DND-41 (cell line): Measurements from ENCODE around the gene RGS17.

Source experiments
- EZH2 ChIP-seq: IDR thresholded peaks from 3 replicates; pipeline ENCODE4 v1.6.1; 2012; ENCODE audit warnings: borderline replicate concordance, low read depth, mild to moderate bottlenecking, moderate library complexity, low read length, inconsistent platforms; ENCODE audit not compliant: severe bottlenecking
- TF ChIP-seq, protein P1 (sequence below): IDR thresholded peaks from 2 replicates; pipeline ENCODE4 v1.5.1; 2012; ENCODE audit warnings: borderline replicate concordance, low read length, moderate library complexity, mild to moderate bottlenecking; ENCODE audit not compliant: poor library complexity, severe bottlenecking; ENCODE audit errors: extremely low read depth

DNA sequence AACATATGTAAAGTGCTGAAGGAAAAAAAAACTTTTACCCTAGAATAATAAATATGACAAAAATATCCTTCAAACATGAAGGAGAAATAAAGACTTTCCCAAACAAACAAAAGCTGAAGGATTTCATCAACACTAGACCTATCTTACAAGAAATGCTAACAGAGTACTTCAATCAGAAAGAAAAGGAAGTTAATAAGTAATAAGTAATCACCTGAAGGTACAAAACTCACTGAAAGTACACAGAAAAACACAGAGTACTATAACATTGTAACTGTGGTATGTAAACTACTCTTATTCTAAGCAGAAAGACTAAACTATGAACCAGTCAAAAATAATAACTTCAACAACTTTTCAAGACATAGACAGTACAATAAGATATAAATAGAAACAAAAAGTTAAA is 67.1 kb downstream of the RGS17 start:
- TF ChIP-seq, protein P1, sequence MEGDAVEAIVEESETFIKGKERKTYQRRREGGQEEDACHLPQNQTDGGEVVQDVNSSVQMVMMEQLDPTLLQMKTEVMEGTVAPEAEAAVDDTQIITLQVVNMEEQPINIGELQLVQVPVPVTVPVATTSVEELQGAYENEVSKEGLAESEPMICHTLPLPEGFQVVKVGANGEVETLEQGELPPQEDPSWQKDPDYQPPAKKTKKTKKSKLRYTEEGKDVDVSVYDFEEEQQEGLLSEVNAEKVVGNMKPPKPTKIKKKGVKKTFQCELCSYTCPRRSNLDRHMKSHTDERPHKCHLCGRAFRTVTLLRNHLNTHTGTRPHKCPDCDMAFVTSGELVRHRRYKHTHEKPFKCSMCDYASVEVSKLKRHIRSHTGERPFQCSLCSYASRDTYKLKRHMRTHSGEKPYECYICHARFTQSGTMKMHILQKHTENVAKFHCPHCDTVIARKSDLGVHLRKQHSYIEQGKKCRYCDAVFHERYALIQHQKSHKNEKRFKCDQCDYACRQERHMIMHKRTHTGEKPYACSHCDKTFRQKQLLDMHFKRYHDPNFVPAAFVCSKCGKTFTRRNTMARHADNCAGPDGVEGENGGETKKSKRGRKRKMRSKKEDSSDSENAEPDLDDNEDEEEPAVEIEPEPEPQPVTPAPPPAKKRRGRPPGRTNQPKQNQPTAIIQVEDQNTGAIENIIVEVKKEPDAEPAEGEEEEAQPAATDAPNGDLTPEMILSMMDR, result no peak
- no peak for TF ChIP-seq EZH2
